H1 (cell line): ENCODE results near the gene RIN3. TPM values are rescaled to one million over a fixed set of nuclear protein-coding genes. Genes with fewer than 3 reads are reported as not detected.

Experiments used
- CTCF ChIA-PET: fragments of 300-600 bp; sonication (Branson Sonifier 250); formaldehyde crosslinking; loops from one replicate; lab custom pipeline; 2021; ENCODE audit not compliant: partially characterized antibody; lab: Charles Lee
- POLR2A ChIA-PET: fragments of 300-600 bp; sonication (Branson Sonifier 250); formaldehyde crosslinking; loops from one replicate; lab custom pipeline; 2021; ENCODE audit warnings: inconsistent platforms; ENCODE audit not compliant: partially characterized antibody; lab: Charles Lee
- DNase-seq, 2 experiments: peaks; one replicate each; pipeline versions ENCODE4 v3.0.0 to v3.0.0-alpha.2; 2010 to 2022; ENCODE audit warnings: low spot score in 2 of 2, low read depth in 1 of 2, mixed read lengths in 1 of 2
- FAIRE-seq: peaks from 2 replicates; lab custom pipeline; 2011; peaks lifted over from hg19 to GRCh38; lab: Jason Lieb, UNC
- H2AFZ ChIP-seq: 2 replicates; pipeline ENCODE4 v1.8.1; 2012; ENCODE audit warnings: low read length, inconsistent platforms
- H2AK5ac ChIP-seq: 2 replicates; pipeline ENCODE4 v1.6.1; 2013; ENCODE audit warnings: low read depth, low read length
- H2BK120ac ChIP-seq: replicated peaks from 2 replicates; pipeline ENCODE3; 2013; ENCODE audit warnings: low read depth, low read length, inconsistent platforms
- H2BK12ac ChIP-seq: 2 replicates; pipeline ENCODE4 v1.6.1; 2013; ENCODE audit warnings: low read depth, low read length
- H2BK15ac ChIP-seq: 2 replicates; pipeline ENCODE4 v1.6.1; 2013; ENCODE audit warnings: low read length
- H2BK20ac ChIP-seq: 2 replicates; pipeline ENCODE4 v1.6.1; 2013; ENCODE audit warnings: low read length
- H2BK5ac ChIP-seq: 2 replicates; pipeline ENCODE4 v1.6.1; 2013; ENCODE audit warnings: low read depth, low read length
- H3K14ac ChIP-seq: 2 replicates; pipeline ENCODE4 v1.6.1; 2013; ENCODE audit warnings: inconsistent platforms; ENCODE audit not compliant: insufficient read length
- H3K18ac ChIP-seq: 2 replicates; pipeline ENCODE4 v1.6.1; 2013; ENCODE audit warnings: low read length; ENCODE audit errors: extremely low read depth
- H3K23ac ChIP-seq: 2 replicates; pipeline ENCODE4 v1.6.1; 2013; ENCODE audit warnings: inconsistent platforms; ENCODE audit not compliant: insufficient read length
- H3K23me2 ChIP-seq: 2 replicates; pipeline ENCODE4 v1.6.1; 2013; ENCODE audit warnings: low read depth, low read length
- H3K27ac ChIP-seq: 2 replicates; pipeline ENCODE4 v1.6.1; 2011; ENCODE audit warnings: low read depth, low read length, inconsistent platforms
- H3K27me3 ChIP-seq, 4 experiments: replicated peaks in 1 of 4; 1 replicate in 1 of 4; 2 replicates in 3 of 4; pipeline versions ENCODE4 v1.6.1 to v1.8.1; 2011 to 2013; ENCODE audit warnings: low read length in 3 of 4, mild to moderate bottlenecking in 3 of 4, inconsistent platforms in 2 of 4, mixed read lengths in 2 of 4, moderate library complexity in 1 of 4; ENCODE audit not compliant: control insufficient read depth in 3 of 4, insufficient read depth in 3 of 4; ENCODE audit errors: extremely low read depth in 1 of 4
- H3K36me3 ChIP-seq, 4 experiments: 2 replicates each; pipeline versions ENCODE4 v1.6.1 to v1.8.1; 2011 to 2013; ENCODE audit warnings: mild to moderate bottlenecking in 4 of 4, low read length in 3 of 4, moderate library complexity in 2 of 4, control low read depth in 1 of 4, inconsistent platforms in 1 of 4; ENCODE audit not compliant: insufficient read depth in 4 of 4, control insufficient read depth in 2 of 4
- H3K4ac ChIP-seq: replicated peaks from 2 replicates; pipeline ENCODE3; 2013; ENCODE audit warnings: low read length, low read depth, mixed read lengths, inconsistent platforms; ENCODE audit not compliant: insufficient read length
- H3K4me1 ChIP-seq, 4 experiments: replicated peaks in 1 of 4; 1 replicate in 1 of 4; 2 replicates in 3 of 4; pipeline versions ENCODE4 v1.6.1 to v1.8.1; 2011 to 2013; ENCODE audit warnings: low read length in 3 of 4, inconsistent platforms in 2 of 4, mixed read lengths in 1 of 4; ENCODE audit not compliant: insufficient read depth in 4 of 4, control insufficient read depth in 3 of 4
- H3K4me2 ChIP-seq, 2 experiments: 2 replicates each; pipeline versions ENCODE4 v1.6.1 to v1.8.1; 2011 to 2013; ENCODE audit warnings: low read depth in 2 of 2, low read length in 2 of 2, control low read depth in 1 of 2, inconsistent platforms in 1 of 2, mild to moderate bottlenecking in 1 of 2; ENCODE audit not compliant: insufficient read depth in 1 of 2
- H3K4me3 ChIP-seq, 4 experiments: fragments of 200-600, 300-600 bp in 1 of 4; sonication (generic), shearing (Covaris generic), sonication (Bioruptor Twin) in 1 of 4; 2 replicates each; pipeline versions ENCODE4 v1.5.1 to v1.8.1; 2011 to 2016; ENCODE audit warnings: low read length in 4 of 4, low read depth in 3 of 4, control low read depth in 2 of 4, inconsistent platforms in 2 of 4, mild to moderate bottlenecking in 2 of 4, mixed read lengths in 1 of 4, moderate library complexity in 1 of 4; ENCODE audit not compliant: insufficient read depth in 2 of 4; ENCODE audit errors: extremely low read depth in 1 of 4
- H3K56ac ChIP-seq: replicated peaks from 2 replicates; pipeline ENCODE3; 2013; ENCODE audit warnings: low read depth, mild to moderate bottlenecking, mixed read lengths, low read length, inconsistent platforms; ENCODE audit not compliant: insufficient read length
- H3K79me1 ChIP-seq: 2 replicates; pipeline ENCODE4 v1.6.1; 2013; ENCODE audit warnings: low read depth, low read length, control low read depth
- H3K79me2 ChIP-seq, 2 experiments: 2 replicates each; pipeline versions ENCODE4 v1.6.1 to v1.8.1; 2012 to 2013; ENCODE audit warnings: low read length in 2 of 2, mild to moderate bottlenecking in 2 of 2, inconsistent platforms in 1 of 2; ENCODE audit not compliant: insufficient read depth in 2 of 2, control insufficient read depth in 1 of 2
- H3K9ac ChIP-seq, 4 experiments: replicated peaks in 1 of 4; 1 replicate in 1 of 4; 2 replicates in 3 of 4; pipeline versions ENCODE4 v1.6.1 to v1.8.1; 2011 to 2013; ENCODE audit warnings: low read depth in 3 of 4, low read length in 3 of 4, control low read depth in 2 of 4, mild to moderate bottlenecking in 2 of 4, moderate library complexity in 2 of 4, inconsistent platforms in 1 of 4; ENCODE audit errors: extremely low read depth in 1 of 4
- H3K9me3 ChIP-seq, 2 experiments: 2 replicates each; pipeline versions ENCODE4 v1.6.1 to v1.8.1; 2012 to 2013; ENCODE audit warnings: mild to moderate bottlenecking in 2 of 2, moderate library complexity in 2 of 2, control low read depth in 1 of 2, inconsistent platforms in 1 of 2, low read depth in 1 of 2, low read length in 1 of 2, mixed read lengths in 1 of 2; ENCODE audit not compliant: insufficient read depth in 2 of 2
- H4K20me1 ChIP-seq, 2 experiments: replicated peaks in 1 of 2; 2 replicates each; pipeline versions ENCODE3 to v1.8.1; 2011 to 2013; ENCODE audit warnings: inconsistent platforms in 2 of 2, low read length in 2 of 2, mild to moderate bottlenecking in 1 of 2; ENCODE audit not compliant: insufficient read depth in 2 of 2, control insufficient read depth in 1 of 2
- H4K5ac ChIP-seq: 2 replicates; pipeline ENCODE4 v1.6.1; 2013; ENCODE audit warnings: low read length, low read depth, mixed read lengths, inconsistent platforms; ENCODE audit not compliant: insufficient read length
- H4K8ac ChIP-seq: 2 replicates; pipeline ENCODE4 v1.8.0; 2013; ENCODE audit warnings: mild to moderate bottlenecking, moderate library complexity, low read length, inconsistent platforms; ENCODE audit not compliant: insufficient read depth; ENCODE audit errors: extremely low read depth
- H4K91ac ChIP-seq: replicated peaks from 2 replicates; pipeline ENCODE3; 2013; ENCODE audit warnings: low read length, mixed read lengths, inconsistent platforms; ENCODE audit not compliant: insufficient read length
- BRCA1 ChIP-seq: IDR thresholded peaks from 2 replicates; pipeline ENCODE4 v1.6.1; 2012; ENCODE audit warnings: low read depth, low read length, improper control_type of control experiment
- CHD1 ChIP-seq: IDR thresholded peaks from 2 replicates; pipeline ENCODE4 v1.6.1; 2012; ENCODE audit warnings: low read depth, low read length, improper control_type of control experiment
- CTBP2 ChIP-seq: IDR thresholded peaks from 2 replicates; pipeline ENCODE4 v1.7.0; 2011; ENCODE audit warnings: borderline replicate concordance, mild to moderate bottlenecking, moderate library complexity, mixed read lengths, low read length; ENCODE audit not compliant: insufficient read depth, insufficient read length
- EZH2 ChIP-seq: fragments of 200-600 bp; sonication (generic); IDR thresholded peaks from 2 replicates; pipeline ENCODE4 v1.7.1; 2012; ENCODE audit warnings: low read depth, mild to moderate bottlenecking, moderate library complexity, low read length, inconsistent platforms; ENCODE audit not compliant: severe bottlenecking
- JUN ChIP-seq: IDR thresholded peaks from 2 replicates; pipeline ENCODE4 v1.6.1; 2011; ENCODE audit warnings: low read depth, mild to moderate bottlenecking, improper control_type of control experiment, low read length
- KDM1A ChIP-seq: fragments of 200-600, 300-600 bp; sonication (generic); IDR thresholded peaks from 2 replicates; pipeline ENCODE4 v1.7.1; 2016; ENCODE audit warnings: mild to moderate bottlenecking, low read length, borderline replicate concordance
- NRF1 ChIP-seq: IDR thresholded peaks from 2 replicates; pipeline ENCODE4 v1.6.1; 2011; ENCODE audit warnings: mild to moderate bottlenecking, low read depth, low read length, improper control_type of control experiment
- SIRT6 ChIP-seq: IDR thresholded peaks from one replicate; pipeline ENCODE4 v1.7.1; 2012; ENCODE audit warnings: low read length, inconsistent platforms
- SP1 ChIP-seq: IDR thresholded peaks from 2 replicates; pipeline ENCODE4 v1.6.1; 2011; ENCODE audit warnings: low read depth, low read length
- YY1 ChIP-seq: IDR thresholded peaks from 2 replicates; pipeline ENCODE4 v1.6.1; 2011; ENCODE audit warnings: low read depth, mild to moderate bottlenecking, low read length
- WGBS, 2 experiments: shearing (Covaris generic) in 1 of 2; methylation state at CpG; one replicate each; pipeline versions ENCODE4 v1.1.6 to v1.1.7; 2013 to 2015; ENCODE audit warnings: low lambda C conversion rate in 2 of 2, mixed read lengths in 2 of 2, inconsistent platforms in 1 of 2, low coverage in 1 of 2, missing lambda C conversion rate in 1 of 2; ENCODE audit not compliant: insufficient replicate concordance in 2 of 2, insufficient coverage in 1 of 2, insufficient read length in 1 of 2; ENCODE audit errors: extremely low coverage in 1 of 2, missing lambda C conversion rate in 1 of 2; 5-methylcytosine and 5-hydroxymethylcytosine counted together
- polyA plus RNA-seq, 7 experiments: library from polyadenylated mRNA; depleted of rRNA in 3 of 7; stranded (reverse) in 5 of 7; unstranded in 2 of 7; fragments of >200 nt in 5 of 7; fragments of 200-250 nt in 2 of 7; gene quantifications; 1 replicate in 5 of 7; 2 replicates in 1 of 7; 4 replicates in 1 of 7; pipeline versions ENCODE4 v1.2.1 to v1.2.3, GENCODE V29; 2011 to 2013; ENCODE audit warnings: missing spikeins in 2 of 7, mixed read lengths in 2 of 7
- total RNA-seq: library from RNA; stranded (reverse); fragmentation: NEBNext Ultra II Directional; extraction: Animal tissue kit (Norgen Biotek cat#: 25700); gene quantifications from 2 replicates; pipeline ENCODE4 v1.2.1, GENCODE V29; 2021
- TF ChIP-seq, protein P1 (sequence below): IDR thresholded peaks from 2 replicates; pipeline ENCODE4 v1.6.1; 2012; ENCODE audit warnings: inconsistent platforms
- TF ChIP-seq, protein P2 (sequence below): IDR thresholded peaks from 2 replicates; pipeline ENCODE4 v1.6.1; 2012; ENCODE audit warnings: low read length, inconsistent platforms

RIN3 gene
- total and polyA plus RNA-seq, 2 of the 8 experiments (the other 6 are each of a cell fraction or from before 2014, with no cell fraction given): 0.59 to 1.5 TPM

DNA sequence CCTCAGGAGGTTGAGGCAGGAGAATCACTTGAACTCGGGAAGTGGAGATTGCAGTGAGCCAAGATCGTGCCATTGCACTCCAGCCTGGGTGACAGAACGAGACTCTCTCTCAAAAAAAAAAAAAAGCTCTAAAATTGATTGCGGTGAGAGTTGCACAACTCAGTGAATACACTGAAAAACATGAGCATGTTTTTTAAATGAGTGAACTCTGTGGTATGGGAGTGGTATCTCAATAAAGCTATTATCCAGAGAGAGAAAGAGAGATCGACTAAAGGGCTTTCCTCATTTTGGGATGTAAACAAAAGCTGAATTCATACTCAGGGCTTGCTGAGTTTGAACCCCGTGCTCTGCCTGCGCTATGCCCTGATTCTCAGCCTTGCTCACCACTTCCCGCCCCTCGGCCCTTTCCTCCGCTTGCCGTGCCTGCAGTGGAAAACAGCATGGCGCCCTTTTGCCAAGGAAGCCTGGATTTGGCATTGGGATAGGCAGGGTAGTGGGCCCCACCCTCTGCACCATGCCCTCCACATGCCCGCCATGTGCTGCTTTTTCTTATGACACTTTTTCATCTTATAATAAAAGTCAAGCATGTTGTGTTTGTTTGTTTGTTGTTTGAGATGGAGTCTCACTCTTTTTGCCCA lies 132.4 kb downstream of the RIN3 start:
- Histone ChIP-seq H3K79me2 (no peaks in the 10 kb centered on the region), H3K4me2 (no peak overlapping the region), H2BK5ac (no peak overlapping the region), H3K36me3 (no peaks in the 10 kb centered on the region), H3K4me1 (no peaks in the 10 kb centered on the region), H3K18ac (no peak overlapping the region), H4K91ac (no peak overlapping the region), H4K20me1 (no peaks in the 10 kb centered on the region), H3K79me1 (no peaks in the 10 kb centered on the region), H3K14ac (no peak overlapping the region), H2AFZ (no peak overlapping the region), H2BK12ac (no peak overlapping the region), H3K4me3 (no peak overlapping the region), H2BK120ac (no peak overlapping the region), H3K23me2 (no peaks in the 10 kb centered on the region), H3K9ac (no peak overlapping the region), H3K4ac (no peak overlapping the region), H4K8ac (no peak overlapping the region), H2BK15ac (no peak overlapping the region), H4K5ac (no peak overlapping the region), H3K9me3 (peaks cover 0 to 5% of the 10 kb centered on the region in 2 experiments; a peak in 1 of 4 replicates), H2BK20ac (no peak overlapping the region), H3K56ac (no peak overlapping the region), H3K27me3 (no peaks in the 10 kb centered on the region), H3K23ac (no peak overlapping the region), H3K27ac (no peak overlapping the region), H2AK5ac (no peak overlapping the region)
- DNase-seq: no peak
- WGBS, 2 experiments: 91% methylated on average over 13 of the region's 13 CpGs; no CpG with 5 or more reads in 1 of the 2 experiments
- ChIA-PET POLR2A (no interaction called here), CTCF (interaction anchor here (0.6 to 2.0 kb wide), 7 partner anchors 11 to 97 kb away, joined by 3 to 5 read pairs (median 3); no protein-coding TSS in a partner anchor)
- no peak for FAIRE-seq
- TF ChIP-seq CTBP2: no peak
- no peak for TF ChIP-seq SP1
- TF ChIP-seq SIRT6: no peak
- no peak for TF ChIP-seq NRF1
- no peak for TF ChIP-seq KDM1A
- no peak for TF ChIP-seq BRCA1
- TF ChIP-seq, protein P1, sequence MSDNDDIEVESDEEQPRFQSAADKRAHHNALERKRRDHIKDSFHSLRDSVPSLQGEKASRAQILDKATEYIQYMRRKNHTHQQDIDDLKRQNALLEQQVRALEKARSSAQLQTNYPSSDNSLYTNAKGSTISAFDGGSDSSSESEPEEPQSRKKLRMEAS: no peak
- TF ChIP-seq JUN: no peak
- no peak for TF ChIP-seq CHD1
- TF ChIP-seq, protein P2, sequence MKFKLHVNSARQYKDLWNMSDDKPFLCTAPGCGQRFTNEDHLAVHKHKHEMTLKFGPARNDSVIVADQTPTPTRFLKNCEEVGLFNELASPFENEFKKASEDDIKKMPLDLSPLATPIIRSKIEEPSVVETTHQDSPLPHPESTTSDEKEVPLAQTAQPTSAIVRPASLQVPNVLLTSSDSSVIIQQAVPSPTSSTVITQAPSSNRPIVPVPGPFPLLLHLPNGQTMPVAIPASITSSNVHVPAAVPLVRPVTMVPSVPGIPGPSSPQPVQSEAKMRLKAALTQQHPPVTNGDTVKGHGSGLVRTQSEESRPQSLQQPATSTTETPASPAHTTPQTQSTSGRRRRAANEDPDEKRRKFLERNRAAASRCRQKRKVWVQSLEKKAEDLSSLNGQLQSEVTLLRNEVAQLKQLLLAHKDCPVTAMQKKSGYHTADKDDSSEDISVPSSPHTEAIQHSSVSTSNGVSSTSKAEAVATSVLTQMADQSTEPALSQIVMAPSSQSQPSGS: no peak
- no peak for TF ChIP-seq EZH2
- no peak for TF ChIP-seq YY1
